NCI-H1694 (cell line): ENCODE results near the gene DACT2.
"Not testable (repeated sequence)": the region's sequence is repeated elsewhere in the genome, so short reads cannot be mapped to it uniquely, and the experiment has no call there.

Experiments used
- DNase-seq: peaks from one replicate; lab custom pipeline; 2025; lab: John Stamatoyannopoulos, UW

The DACT2 gene

GRCh38 chr6:168281314-168281713, 38.3 kb downstream of the DACT2 start:
- not testable (repeated sequence) for DNase-seq

- no peak for DNase-seq
Observed at GRCh38 chr6:168280899-168281245, 38.7 kb downstream of the DACT2 start.

GRCh38 chr6:168280020-168280898, 39.3 kb downstream of the DACT2 start:
- no peak for DNase-seq

GRCh38 chr6:168279403-168279935, 40.1 kb downstream of the DACT2 start:
- DNase-seq: no peak

GRCh38 chr6:168278904-168279303, 40.7 kb downstream of the DACT2 start:
- no peak for DNase-seq

- no peak for DNase-seq
Observed at GRCh38 chr6:168277274-168277669, 42.3 kb downstream of the DACT2 start.

- DNase-seq: no peak
Observed at GRCh38 chr6:168276576-168277273, 42.9 kb downstream of the DACT2 start.

GRCh38 chr6:168275168-168275567, 44.4 kb downstream of the DACT2 start:
- DNase-seq: no peak

GRCh38 chr6:168274037-168274952, 45.3 kb downstream of the DACT2 start:
- no peak for DNase-seq

GRCh38 chr6:168273441-168274036, 46.0 kb downstream of the DACT2 start:
- DNase-seq: no peak

- no peak for DNase-seq
Observed at GRCh38 chr6:168272415-168273325, 46.9 kb downstream of the DACT2 start.

GRCh38 chr6:168270274-168271172, 49.1 kb downstream of the DACT2 start:
- DNase-seq: no peak

- DNase-seq: no peak
Observed at GRCh38 chr6:168269455-168270243, 49.9 kb downstream of the DACT2 start.

GRCh38 chr6:168268755-168269154, 50.8 kb downstream of the DACT2 start:
- no peak for DNase-seq

GRCh38 chr6:168267779-168268178, 51.8 kb downstream of the DACT2 start:
- not testable (repeated sequence) for DNase-seq

GRCh38 chr6:168265827-168266815, 53.5 kb downstream of the DACT2 start:
- no peak for DNase-seq

GRCh38 chr6:168265394-168265793, 54.2 kb downstream of the DACT2 start:
- DNase-seq: no peak
